KMS-11 (cell line): Measurements from ENCODE around the gene ASB6.

Experiments
- H2AFZ ChIP-seq: fragments of 200-600 bp; sonication (generic); 2 replicates; pipeline ENCODE4 v1.6.1; 2016; ENCODE audit warnings: antibody characterized with exemption, mixed run types, low read depth
- H3K27ac ChIP-seq: fragments of 200-600 bp; sonication (generic); 2 replicates; pipeline ENCODE4 v1.6.1; 2016; ENCODE audit warnings: mild to moderate bottlenecking, mixed run types
- H3K27me3 ChIP-seq: fragments of 200-600 bp; sonication (generic); 2 replicates; pipeline ENCODE4 v1.6.1; 2017; ENCODE audit warnings: mild to moderate bottlenecking, low read depth, mixed run types, moderate library complexity; ENCODE audit not compliant: insufficient read depth
- H3K36me3 ChIP-seq: fragments of 200-600 bp; sonication (generic); 2 replicates; pipeline ENCODE4 v1.6.1; 2017; ENCODE audit warnings: mild to moderate bottlenecking, mixed run types; ENCODE audit not compliant: insufficient read depth
- H3K4me1 ChIP-seq: fragments of 200-600 bp; sonication (generic); 2 replicates; pipeline ENCODE4 v1.6.1; 2016; ENCODE audit warnings: mild to moderate bottlenecking, low read depth, mixed run types; ENCODE audit not compliant: poor library complexity, severe bottlenecking
- H3K4me2 ChIP-seq: fragments of 200-600 bp; sonication (generic); 2 replicates; pipeline ENCODE4 v1.7.0; 2016; ENCODE audit warnings: mild to moderate bottlenecking, mixed run types
- H3K4me3 ChIP-seq: fragments of 200-600 bp; sonication (generic); IDR thresholded peaks from 2 replicates; pipeline ENCODE4 v1.6.1; 2017; ENCODE audit warnings: low read depth, low read length, mixed read lengths; ENCODE audit not compliant: insufficient read depth
- H3K79me2 ChIP-seq: fragments of 200-600 bp; sonication (generic); 2 replicates; pipeline ENCODE4 v1.6.1; 2016; ENCODE audit warnings: low read depth, mixed run types; ENCODE audit not compliant: insufficient read depth
- H3K9ac ChIP-seq: fragments of 200-600 bp; sonication (generic); 2 replicates; pipeline ENCODE4 v1.6.1; 2016; ENCODE audit warnings: mild to moderate bottlenecking, mixed run types
- H4K20me1 ChIP-seq: fragments of 200-600 bp; sonication (generic); 2 replicates; pipeline ENCODE4 v1.6.1; 2016; ENCODE audit warnings: mild to moderate bottlenecking, mixed run types; ENCODE audit not compliant: insufficient read depth
- CTCF ChIP-seq: fragments of 200-600 bp; sonication (generic); conservative IDR thresholded peaks from 2 replicates; pipeline ENCODE4 v1.6.1; 2017; ENCODE audit warnings: low read depth, mild to moderate bottlenecking, antibody characterized with exemption, low read length, moderate library complexity, mixed read lengths

The ASB6 gene

GRCh38 chr9:129631674-129632129, 10.2 kb downstream of the ASB6 start:
- peaks cover 29% of the 10 kb centered on the region for H3K4me1 ChIP-seq
- H3K36me3 ChIP-seq = peaks cover 5% of the 10 kb centered on the region; the same call in 1 of the 2 replicates
- H2AFZ ChIP-seq = no peak overlapping the region
- H3K4me3 ChIP-seq = no peak overlapping the region
- H4K20me1 ChIP-seq = peaks cover 16% of the 10 kb centered on the region
- no peak overlapping the region for H3K4me2 ChIP-seq
- no peak for TF ChIP-seq CTCF
- no peaks in the 10 kb centered on the region for H3K27me3 ChIP-seq
- H3K79me2 ChIP-seq = peaks cover 71% of the 10 kb centered on the region
- H3K27ac ChIP-seq = no peak overlapping the region
- H3K9ac ChIP-seq = no peak overlapping the region

GRCh38 chr9:129630967-129631673, 10.8 kb downstream of the ASB6 start:
- Histone ChIP-seq H3K4me3 (no peak overlapping the region), H3K79me2 (peaks cover 77% of the 10 kb centered on the region), H3K27ac (no peak overlapping the region), H3K27me3 (no peaks in the 10 kb centered on the region), H3K36me3 (peaks cover 5% of the 10 kb centered on the region; the same call in 1 of the 2 replicates), H4K20me1 (peaks cover 16% of the 10 kb centered on the region), H3K4me1 (peaks cover 29% of the 10 kb centered on the region), H2AFZ (no peak overlapping the region), H3K4me2 (no peak overlapping the region), H3K9ac (no peak overlapping the region)
- no peak for TF ChIP-seq CTCF

- no peak for TF ChIP-seq CTCF
- H3K4me1 ChIP-seq = peaks cover 40% of the 10 kb centered on the region
- peaks cover 5% of the 10 kb centered on the region; the same call in 1 of the 2 replicates for H3K36me3 ChIP-seq
- no peak overlapping the region for H3K4me2 ChIP-seq
- no peaks in the 10 kb centered on the region for H3K27me3 ChIP-seq
- no peak overlapping the region for H3K4me3 ChIP-seq
- peaks cover 78% of the 10 kb centered on the region for H3K79me2 ChIP-seq
- peaks cover 16% of the 10 kb centered on the region for H4K20me1 ChIP-seq
- no peak overlapping the region for H3K27ac ChIP-seq
- no peak overlapping the region for H3K9ac ChIP-seq
- H2AFZ ChIP-seq = no peak overlapping the region
Observed at GRCh38 chr9:129629251-129629820, 12.6 kb downstream of the ASB6 start.

GRCh38 chr9:129628709-129629108, 13.2 kb downstream of the ASB6 start:
- no peak overlapping the region; the same call in 1 of the 2 replicates for H3K4me2 ChIP-seq
- peaks cover 5% of the 10 kb centered on the region; the same call in 1 of the 2 replicates for H3K36me3 ChIP-seq
- no peak overlapping the region for H3K9ac ChIP-seq

More at GRCh38 chr9:129628709-129629108, 13.2 kb downstream of the ASB6 start:
- H3K79me2 ChIP-seq = peaks cover 77% of the 10 kb centered on the region
- no peaks in the 10 kb centered on the region for H3K27me3 ChIP-seq
- no peak overlapping the region for H3K4me3 ChIP-seq
- peaks cover 41% of the 10 kb centered on the region for H3K4me1 ChIP-seq
- no peak for TF ChIP-seq CTCF
- no peak overlapping the region for H3K27ac ChIP-seq
- H2AFZ ChIP-seq = no peak overlapping the region
- H4K20me1 ChIP-seq = peaks cover 16% of the 10 kb centered on the region
